CD8-positive, alpha-beta memory T cell (primary cell): Measurements from ENCODE around the gene INPPL1. TPM values are rescaled to one million over a fixed set of nuclear protein-coding genes. Genes with fewer than 3 reads are reported as not detected.
"Not testable (repeated sequence)": the region's sequence is repeated elsewhere in the genome, so short reads cannot be mapped to it uniquely, and the experiment has no call there.

Experiments used
- CTCF ChIA-PET: fragments of 350-600 bp; sonication (Branson Sonifier 250); formaldehyde crosslinking; loops from one replicate; lab custom pipeline; 2021; ENCODE audit warnings: antibody characterized with exemption; lab: Charles Lee
- POLR2A ChIA-PET: fragments of 350-600 bp; sonication (Branson Sonifier 250); formaldehyde crosslinking; loops from one replicate; lab custom pipeline; 2021; ENCODE audit warnings: antibody characterized with exemption; lab: Charles Lee
- DNase-seq, 5 donors: peaks; one replicate each; pipeline versions ENCODE4 v3.0.0 to v3.0.0-alpha.2; 2020 to 2022; ENCODE audit warnings: mixed read lengths in 1 of 5
- H3K27ac ChIP-seq: one replicate; pipeline ENCODE4 v1.7.0; 2013; ENCODE audit warnings: low read depth, mild to moderate bottlenecking, low read length, moderate library complexity
- H3K27me3 ChIP-seq: 2 replicates; pipeline ENCODE4 v1.7.0; 2013; ENCODE audit warnings: low read length, mild to moderate bottlenecking; ENCODE audit not compliant: insufficient read depth, poor library complexity, severe bottlenecking
- H3K36me3 ChIP-seq: 2 replicates; pipeline ENCODE4 v1.7.0; 2013; ENCODE audit warnings: mild to moderate bottlenecking, low read length, moderate library complexity; ENCODE audit not compliant: insufficient read depth
- H3K4me1 ChIP-seq: 2 replicates; pipeline ENCODE4 v1.7.0; 2013; ENCODE audit warnings: mild to moderate bottlenecking, low read length, moderate library complexity; ENCODE audit not compliant: insufficient read depth
- H3K4me3 ChIP-seq: 2 replicates; pipeline ENCODE4 v1.7.0; 2013; ENCODE audit warnings: mild to moderate bottlenecking, low read length
- H3K9me3 ChIP-seq: 2 replicates; pipeline ENCODE4 v1.7.0; 2013; ENCODE audit warnings: mild to moderate bottlenecking, low read length
- H3K27ac Mint-ChIP-seq, 8 donors: one replicate each; pipeline ENCODE4 v1.8.0; 2020 to 2021; ENCODE audit warnings: mixed read lengths in 8 of 8, mild to moderate bottlenecking in 6 of 8, inconsistent platforms in 3 of 8, moderate library complexity in 3 of 8
- H3K27me3 Mint-ChIP-seq, 2 donors: one replicate each; pipeline ENCODE4 v1.8.0; 2020 to 2021; ENCODE audit warnings: mixed read lengths in 2 of 2, mild to moderate bottlenecking in 1 of 2, moderate library complexity in 1 of 2
- H3K36me3 Mint-ChIP-seq, 3 donors: one replicate each; pipeline ENCODE4 v1.8.0; 2020 to 2021; ENCODE audit warnings: mixed read lengths in 3 of 3, inconsistent platforms in 1 of 3, mild to moderate bottlenecking in 1 of 3
- H3K4me1 Mint-ChIP-seq, 3 donors: one replicate each; pipeline ENCODE4 v1.8.0; 2020 to 2021; ENCODE audit warnings: mixed read lengths in 3 of 3, inconsistent platforms in 1 of 3, mild to moderate bottlenecking in 1 of 3
- H3K4me3 Mint-ChIP-seq, 7 donors: one replicate each; pipeline ENCODE4 v1.8.0; 2020 to 2021; ENCODE audit warnings: mixed read lengths in 7 of 7, mild to moderate bottlenecking in 6 of 7, moderate library complexity in 4 of 7, inconsistent platforms in 2 of 7
- H3K9me3 Mint-ChIP-seq, 5 donors: one replicate each; pipeline ENCODE4 v1.8.0; 2020 to 2022; ENCODE audit warnings: mixed read lengths in 5 of 5, mild to moderate bottlenecking in 3 of 5, moderate library complexity in 2 of 5, inconsistent platforms in 1 of 5
- polyA plus RNA-seq: library from polyadenylated mRNA; unstranded; fragments of 300-500 nt; fragmentation: Illumina TruSeq; gene quantifications from one replicate; pipeline ENCODE4 v1.2.3, GENCODE V29; 2021
- total RNA-seq, 2 experiments: library from RNA; stranded (reverse); gene quantifications; one replicate each; pipeline ENCODE4 v1.2.3, GENCODE V29; 2021

The INPPL1 gene, protein sequence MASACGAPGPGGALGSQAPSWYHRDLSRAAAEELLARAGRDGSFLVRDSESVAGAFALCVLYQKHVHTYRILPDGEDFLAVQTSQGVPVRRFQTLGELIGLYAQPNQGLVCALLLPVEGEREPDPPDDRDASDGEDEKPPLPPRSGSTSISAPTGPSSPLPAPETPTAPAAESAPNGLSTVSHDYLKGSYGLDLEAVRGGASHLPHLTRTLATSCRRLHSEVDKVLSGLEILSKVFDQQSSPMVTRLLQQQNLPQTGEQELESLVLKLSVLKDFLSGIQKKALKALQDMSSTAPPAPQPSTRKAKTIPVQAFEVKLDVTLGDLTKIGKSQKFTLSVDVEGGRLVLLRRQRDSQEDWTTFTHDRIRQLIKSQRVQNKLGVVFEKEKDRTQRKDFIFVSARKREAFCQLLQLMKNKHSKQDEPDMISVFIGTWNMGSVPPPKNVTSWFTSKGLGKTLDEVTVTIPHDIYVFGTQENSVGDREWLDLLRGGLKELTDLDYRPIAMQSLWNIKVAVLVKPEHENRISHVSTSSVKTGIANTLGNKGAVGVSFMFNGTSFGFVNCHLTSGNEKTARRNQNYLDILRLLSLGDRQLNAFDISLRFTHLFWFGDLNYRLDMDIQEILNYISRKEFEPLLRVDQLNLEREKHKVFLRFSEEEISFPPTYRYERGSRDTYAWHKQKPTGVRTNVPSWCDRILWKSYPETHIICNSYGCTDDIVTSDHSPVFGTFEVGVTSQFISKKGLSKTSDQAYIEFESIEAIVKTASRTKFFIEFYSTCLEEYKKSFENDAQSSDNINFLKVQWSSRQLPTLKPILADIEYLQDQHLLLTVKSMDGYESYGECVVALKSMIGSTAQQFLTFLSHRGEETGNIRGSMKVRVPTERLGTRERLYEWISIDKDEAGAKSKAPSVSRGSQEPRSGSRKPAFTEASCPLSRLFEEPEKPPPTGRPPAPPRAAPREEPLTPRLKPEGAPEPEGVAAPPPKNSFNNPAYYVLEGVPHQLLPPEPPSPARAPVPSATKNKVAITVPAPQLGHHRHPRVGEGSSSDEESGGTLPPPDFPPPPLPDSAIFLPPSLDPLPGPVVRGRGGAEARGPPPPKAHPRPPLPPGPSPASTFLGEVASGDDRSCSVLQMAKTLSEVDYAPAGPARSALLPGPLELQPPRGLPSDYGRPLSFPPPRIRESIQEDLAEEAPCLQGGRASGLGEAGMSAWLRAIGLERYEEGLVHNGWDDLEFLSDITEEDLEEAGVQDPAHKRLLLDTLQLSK
- 100 to 1,000 TPM in 1 of 2 experiments, 10 to 100 TPM in 1; 97.2 to 103 TPM for total RNA-seq
- polyA plus RNA-seq = 11.3 TPM

DNA sequence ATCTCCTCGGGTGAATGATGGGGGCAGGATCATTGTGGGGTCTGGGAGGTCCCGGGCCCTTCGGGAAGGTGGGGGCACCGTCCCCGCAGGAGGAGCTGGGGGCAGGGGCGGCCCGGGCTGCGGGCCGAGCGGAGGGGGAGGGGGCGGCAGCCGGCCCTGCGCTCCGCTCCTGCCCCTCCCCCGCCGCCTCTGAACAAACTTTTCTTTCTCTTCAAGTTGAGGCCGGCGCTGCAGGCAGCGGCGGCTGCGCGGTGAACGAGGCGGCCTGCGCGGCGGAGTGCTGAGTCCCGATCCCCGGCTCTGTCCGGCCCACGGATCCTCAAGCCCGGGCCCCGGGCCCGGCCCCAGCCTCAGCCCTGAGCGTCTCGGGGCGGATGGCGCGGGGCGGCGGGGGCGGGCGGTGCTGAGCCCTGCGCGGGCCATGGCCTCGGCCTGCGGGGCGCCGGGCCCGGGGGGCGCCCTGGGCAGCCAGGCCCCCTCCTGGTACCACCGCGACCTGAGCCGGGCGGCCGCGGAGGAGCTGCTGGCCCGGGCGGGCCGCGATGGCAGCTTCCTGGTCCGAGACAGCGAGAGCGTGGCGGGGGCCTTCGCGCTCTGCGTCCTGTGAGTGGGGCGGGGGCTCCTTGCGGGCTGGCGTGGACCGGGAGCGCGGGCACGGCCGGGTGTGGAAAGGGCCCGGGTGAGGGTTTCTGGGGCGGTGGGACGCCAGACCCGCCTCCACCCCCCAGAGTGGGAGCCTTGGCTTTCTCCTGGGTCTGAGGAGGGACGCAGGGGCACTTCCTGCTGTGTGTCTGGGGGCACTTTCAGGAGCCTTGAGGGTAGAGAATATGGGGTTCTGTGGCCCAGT, at the start of gene INPPL1:
Gene INPPL1 (plus strand): TSS at position 204 of the 847 bp plus-strand sequence. CDS start 218 bp downstream, at position 422.
- Mint-ChIP-seq H3K27ac (peak within 1 kb of the TSS; percentile 92 to 99 (median 98)), H3K4me3 (peak within 1 kb of the TSS; percentile 92 to 98 (median 95)), H3K4me1 (peaks cover 29 to 33% (median 31%) of the 10 kb centered on the region in 3 donors), H3K27me3 (peaks cover 0 to 4% of the 10 kb centered on the region in 2 donors), H3K9me3 (no peaks in the 10 kb centered on the region), H3K36me3 (peaks cover 0 to 32% (median 0%) of the 10 kb centered on the region in 3 donors)
- POLR2A ChIA-PET = interaction anchor here (0.6 to 0.8 kb wide), 3 partner anchors 11 to 41 kb away, joined by 3 read pairs; no protein-coding TSS in a partner anchor
- Histone ChIP-seq H3K4me3 (peak within 1 kb of the TSS; percentile 86), H3K9me3 (no peaks in the 10 kb centered on the region), H3K36me3 (peaks cover 12% of the 10 kb centered on the region), H3K27me3 (no peaks in the 10 kb centered on the region), H3K27ac (peak within 1 kb of the TSS; percentile 81), H3K4me1 (peaks cover 18% of the 10 kb centered on the region)
- DNase-seq = peak in 3 of 5 donors; percentile 21 to 42 (median 25)
- CTCF ChIA-PET = no interaction called here

DNA sequence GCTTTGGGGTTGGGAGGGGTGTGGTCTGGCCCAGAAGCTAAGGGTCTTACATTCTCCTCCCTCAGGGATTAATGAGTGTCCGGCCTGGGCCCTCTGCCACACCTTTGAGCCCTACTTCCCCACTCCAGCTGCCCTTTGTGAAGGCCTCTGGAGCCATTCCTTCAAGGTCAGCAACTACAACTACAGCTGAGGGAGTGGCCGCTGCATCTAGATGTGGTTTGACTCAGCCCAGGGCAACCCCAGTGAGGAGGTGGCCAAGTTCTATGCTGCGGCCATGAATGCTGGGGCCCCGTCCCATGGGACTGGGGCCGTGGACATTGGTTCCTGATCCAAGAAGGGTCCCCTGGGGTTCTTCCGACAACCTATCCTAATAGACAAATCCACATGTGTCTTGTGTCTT, 46.9 kb upstream of the INPPL1 start:
- H3K4me3 Mint-ChIP-seq = no peak overlapping the region
- no peaks in the 10 kb centered on the region for H3K36me3 Mint-ChIP-seq
- H3K27ac ChIP-seq = no peak overlapping the region
- H3K4me1 Mint-ChIP-seq = no peaks in the 10 kb centered on the region
- no peaks in the 10 kb centered on the region for H3K27me3 ChIP-seq
- ChIA-PET CTCF (no interaction called here), POLR2A (no interaction called here)
- H3K4me1 ChIP-seq = no peaks in the 10 kb centered on the region
- no peaks in the 10 kb centered on the region for H3K36me3 ChIP-seq
- H3K4me3 ChIP-seq = no peak overlapping the region
- H3K9me3 Mint-ChIP-seq = no peaks in the 10 kb centered on the region
- peak overlapping the region in 1 of 8 donors; percentile 60 for H3K27ac Mint-ChIP-seq
- peaks cover 17 to 40% of the 10 kb centered on the region in 2 donors for H3K27me3 Mint-ChIP-seq
- no peaks in the 10 kb centered on the region for H3K9me3 ChIP-seq
- DNase-seq = no peak

DNA sequence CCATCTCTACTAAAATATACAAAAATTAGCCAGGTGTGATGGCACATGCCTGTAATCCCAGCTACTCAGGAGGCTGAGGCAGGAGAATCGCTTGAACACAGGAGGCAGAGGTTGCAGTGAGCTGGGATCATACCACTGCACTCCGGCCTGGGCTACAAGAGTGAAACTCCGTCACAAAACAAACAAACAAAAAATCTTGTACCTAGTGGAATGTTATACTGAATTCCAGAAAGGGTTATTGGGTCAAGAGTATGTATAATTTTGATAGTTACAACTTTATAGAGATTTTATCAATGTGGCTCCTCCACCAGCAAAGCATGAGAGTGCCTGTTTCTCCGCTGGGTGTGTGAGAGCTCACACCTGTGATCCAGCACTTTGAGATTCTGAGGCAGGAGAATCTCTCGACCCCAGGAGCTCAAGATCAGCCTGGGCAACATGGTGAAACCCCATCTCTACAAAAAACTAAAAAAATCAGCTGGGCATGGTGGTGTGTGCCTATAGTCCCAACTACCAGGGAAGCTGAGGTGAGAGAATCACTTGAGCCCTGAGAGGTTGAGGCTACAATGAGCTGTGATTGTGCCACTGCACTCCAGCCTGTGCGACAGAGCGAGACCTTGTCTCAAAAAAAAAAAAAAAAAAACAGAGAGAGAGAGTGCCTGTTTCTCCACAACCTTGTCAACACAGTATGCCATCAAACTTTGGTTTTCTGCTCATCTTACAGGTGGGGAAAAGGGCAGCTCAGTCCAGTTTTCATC, 45.3 kb upstream of the INPPL1 start:
- Mint-ChIP-seq H3K27me3 (peaks cover 15 to 39% of the 10 kb centered on the region in 2 donors), H3K4me3 (no peak overlapping the region), H3K27ac (no peak overlapping the region), H3K36me3 (no peaks in the 10 kb centered on the region), H3K4me1 (peaks cover 3 to 4% (median 3%) of the 10 kb centered on the region in 3 donors), H3K9me3 (no peaks in the 10 kb centered on the region)
- Histone ChIP-seq H3K4me1 (no peaks in the 10 kb centered on the region), H3K27me3 (no peaks in the 10 kb centered on the region), H3K4me3 (no peak overlapping the region), H3K9me3 (no peaks in the 10 kb centered on the region), H3K27ac (no peak overlapping the region), H3K36me3 (no peaks in the 10 kb centered on the region)
- no peak for DNase-seq
- CTCF ChIA-PET = interaction anchor here (0.7 kb wide), 1 partner anchor 21 kb away, joined by 3 read pairs; no protein-coding TSS in a partner anchor
- POLR2A ChIA-PET = no interaction called here

DNA sequence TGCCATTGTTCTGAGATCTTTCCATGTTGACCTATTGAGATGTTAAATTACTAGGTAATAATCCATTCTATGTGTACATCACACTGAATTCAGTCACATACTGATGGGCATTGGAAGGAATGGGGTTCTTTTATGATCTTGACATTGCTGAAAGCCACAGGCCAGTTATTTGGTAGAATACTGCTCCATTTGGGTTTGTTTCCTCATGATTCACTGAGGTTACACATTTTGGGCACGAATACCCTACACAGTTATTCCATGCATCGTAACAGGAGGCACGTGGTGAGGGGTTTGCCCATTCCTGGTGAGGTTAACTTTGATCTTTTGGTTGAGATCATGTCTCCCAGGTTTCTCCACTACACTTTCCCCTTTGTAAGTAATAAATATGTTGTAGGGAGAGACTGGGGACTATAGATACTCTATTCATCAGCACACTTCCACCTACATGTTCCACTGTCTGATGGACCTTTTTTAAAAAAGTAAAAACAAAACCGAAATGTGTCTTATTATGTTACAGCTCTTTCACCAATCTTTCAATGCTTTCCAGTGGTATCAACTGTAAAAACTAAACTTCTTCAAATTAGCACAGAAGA, 44.7 kb upstream of the INPPL1 start:
- no peaks in the 10 kb centered on the region for H3K9me3 ChIP-seq
- ChIA-PET CTCF (no interaction called here), POLR2A (no interaction called here)
- Mint-ChIP-seq H3K4me1 (peaks cover 3 to 4% (median 3%) of the 10 kb centered on the region in 3 donors), H3K27me3 (peaks cover 15 to 39% of the 10 kb centered on the region in 2 donors), H3K4me3 (no peak overlapping the region), H3K36me3 (no peaks in the 10 kb centered on the region), H3K27ac (no peak overlapping the region), H3K9me3 (no peaks in the 10 kb centered on the region)
- no peak for DNase-seq
- no peaks in the 10 kb centered on the region for H3K36me3 ChIP-seq
- H3K27me3 ChIP-seq = no peaks in the 10 kb centered on the region
- H3K4me3 ChIP-seq = no peak overlapping the region
- no peaks in the 10 kb centered on the region for H3K4me1 ChIP-seq
- H3K27ac ChIP-seq = no peak overlapping the region

DNA sequence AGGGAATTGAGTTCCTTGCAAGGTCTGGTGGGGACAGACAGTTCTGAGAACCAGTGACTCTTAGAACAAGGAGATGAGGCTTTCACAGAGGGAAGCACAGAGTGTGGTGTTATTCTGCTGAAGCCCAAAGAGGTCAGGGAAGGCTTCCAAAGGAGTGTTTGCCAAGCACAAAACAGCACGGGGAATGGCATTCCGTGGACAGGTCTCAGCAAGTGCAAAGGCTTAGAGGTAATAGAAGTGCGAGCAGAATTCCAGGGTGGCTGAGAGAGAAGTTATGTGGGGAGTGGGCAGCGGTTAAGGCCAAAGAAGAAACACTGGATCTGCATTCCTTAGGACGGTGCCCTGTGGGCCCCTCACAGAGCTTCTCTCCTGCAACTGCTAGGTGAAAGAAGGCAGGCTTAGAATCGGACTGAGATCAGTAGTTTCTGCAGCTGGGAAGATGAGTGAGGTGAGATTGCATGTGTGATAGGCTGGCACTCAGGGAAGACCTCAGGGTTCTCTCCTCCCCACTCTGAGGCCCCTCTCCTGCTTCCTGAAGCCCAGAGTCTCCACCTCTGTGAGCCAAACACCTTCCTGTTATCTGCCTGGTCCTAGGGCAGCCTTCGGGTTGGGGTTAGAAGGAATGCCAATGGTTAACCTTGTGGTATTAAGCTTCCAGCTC, 43.5 kb upstream of the INPPL1 start:
- H3K4me1 Mint-ChIP-seq, H3K9me3 ChIP-seq, H3K4me3 ChIP-seq, DNase-seq, H3K4me3 Mint-ChIP-seq, H3K4me1 ChIP-seq, H3K9me3 Mint-ChIP-seq, H3K36me3 Mint-ChIP-seq, H3K27me3 ChIP-seq, H3K36me3 ChIP-seq, CTCF ChIA-PET, POLR2A ChIA-PET, H3K27ac ChIP-seq, H3K27ac Mint-ChIP-seq: not testable (repeated sequence)
- peaks cover 15 to 39% of the 10 kb centered on the region in 2 donors for H3K27me3 Mint-ChIP-seq

DNA sequence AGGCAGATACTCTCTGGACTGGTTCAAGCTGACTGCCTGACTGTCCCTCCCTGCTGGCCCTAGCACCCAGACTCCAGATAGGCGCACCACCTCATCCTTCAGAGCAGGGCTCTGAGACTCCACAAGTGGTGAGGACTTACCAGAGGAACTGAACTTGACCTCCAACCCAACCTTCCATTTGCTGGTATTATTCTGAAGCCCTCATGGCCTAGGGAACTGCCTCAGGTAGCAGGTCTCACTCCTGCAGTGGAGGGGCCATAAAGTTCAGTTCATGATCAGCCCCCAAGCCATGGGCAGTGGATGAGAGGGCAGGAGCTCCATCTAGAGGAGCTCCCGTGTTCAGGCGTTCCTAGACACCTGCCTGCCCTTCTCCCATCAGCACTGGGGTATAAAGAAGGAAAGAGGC, 43.0 kb upstream of the INPPL1 start:
- H3K27me3 Mint-ChIP-seq = peaks cover 13 to 34% of the 10 kb centered on the region in 2 donors
- POLR2A ChIA-PET, H3K4me3 Mint-ChIP-seq, H3K4me1 Mint-ChIP-seq, H3K9me3 ChIP-seq, H3K36me3 ChIP-seq, H3K9me3 Mint-ChIP-seq, H3K27me3 ChIP-seq, H3K36me3 Mint-ChIP-seq, H3K27ac ChIP-seq, CTCF ChIA-PET, DNase-seq, H3K27ac Mint-ChIP-seq, H3K4me3 ChIP-seq, H3K4me1 ChIP-seq: not testable (repeated sequence)
